ENCODE results near the gene UBC. TPM values are rescaled to one million over a fixed set of nuclear protein-coding genes. Genes with fewer than 3 reads are reported as not detected.
A peak's percentile ranks its signal among the peaks of the same experiment; 100 is the strongest.

The UBC gene
- total and polyA plus RNA-seq, 9 of the 15 experiments (the other 6 are each of a cell fraction or from before 2014, with no cell fraction given): 533 to 1,153 (median 813) TPM

- TF ChIP-seq STAT6 (CRISPR knock-in tag; IDR thresholded peaks at IDR 0.05): 0 out of 2 replicates have a peak, but pooled peaks have one; percentile 27
- TF ChIP-seq TCF7 (IDR thresholded peaks at IDR 0.05; ENCODE audit: borderline replicate concordance): no peak
- no peak for TF ChIP-seq PML (IDR thresholded peaks at IDR 0.05; ENCODE audit: low read length)
- TF ChIP-seq, protein P1, sequence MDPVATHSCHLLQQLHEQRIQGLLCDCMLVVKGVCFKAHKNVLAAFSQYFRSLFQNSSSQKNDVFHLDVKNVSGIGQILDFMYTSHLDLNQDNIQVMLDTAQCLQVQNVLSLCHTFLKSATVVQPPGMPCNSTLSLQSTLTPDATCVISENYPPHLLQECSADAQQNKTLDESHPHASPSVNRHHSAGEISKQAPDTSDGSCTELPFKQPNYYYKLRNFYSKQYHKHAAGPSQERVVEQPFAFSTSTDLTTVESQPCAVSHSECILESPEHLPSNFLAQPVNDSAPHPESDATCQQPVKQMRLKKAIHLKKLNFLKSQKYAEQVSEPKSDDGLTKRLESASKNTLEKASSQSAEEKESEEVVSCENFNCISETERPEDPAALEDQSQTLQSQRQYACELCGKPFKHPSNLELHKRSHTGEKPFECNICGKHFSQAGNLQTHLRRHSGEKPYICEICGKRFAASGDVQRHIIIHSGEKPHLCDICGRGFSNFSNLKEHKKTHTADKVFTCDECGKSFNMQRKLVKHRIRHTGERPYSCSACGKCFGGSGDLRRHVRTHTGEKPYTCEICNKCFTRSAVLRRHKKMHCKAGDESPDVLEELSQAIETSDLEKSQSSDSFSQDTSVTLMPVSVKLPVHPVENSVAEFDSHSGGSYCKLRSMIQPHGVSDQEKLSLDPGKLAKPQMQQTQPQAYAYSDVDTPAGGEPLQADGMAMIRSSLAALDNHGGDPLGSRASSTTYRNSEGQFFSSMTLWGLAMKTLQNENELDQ (CRISPR knock-in tag; IDR thresholded peaks at IDR 0.05; ENCODE audit: borderline replicate concordance): no peak
- 0 out of 2 replicates have a peak, but pooled peaks have one; percentile 34 for TF ChIP-seq RB1 (IDR thresholded peaks at IDR 0.05; ENCODE audit: low read depth)
- no peak for TF ChIP-seq HEY1 (CRISPR knock-in tag; IDR thresholded peaks at IDR 0.05; ENCODE audit: borderline replicate concordance)
- no peak for TF ChIP-seq NR2C2 (CRISPR knock-in tag; IDR thresholded peaks at IDR 0.05)
- TF ChIP-seq NR2C2 (tag; IDR thresholded peaks at IDR 0.05): no peak
- no peak for TF ChIP-seq ELF4 (CRISPR knock-in tag; IDR thresholded peaks at IDR 0.05)
- no peak for TF ChIP-seq E2F4 (CRISPR knock-in tag; IDR thresholded peaks at IDR 0.05; ENCODE audit: low read depth)
- TF ChIP-seq KAT2B (IDR thresholded peaks at IDR 0.05; ENCODE audit: low read depth, low read length): no peak
- TF ChIP-seq PYGO2 (tag; IDR thresholded peaks at IDR 0.05): peak; percentile 51; the same call in 1 of the 2 replicates
- TF ChIP-seq MAX (CRISPR knock-in tag; IDR thresholded peaks at IDR 0.05): peak; percentile 55
- no peak for TF ChIP-seq IRF9 (tag; IDR thresholded peaks at IDR 0.05)
- TF ChIP-seq MIER1 (IDR thresholded peaks at IDR 0.05; ENCODE audit: low read depth): no peak
- TF ChIP-seq HNRNPLL (IDR thresholded peaks at IDR 0.05; ENCODE audit: low read depth, low read length, poor library complexity, severe bottlenecking): no peak
- peak; percentile 71 for TF ChIP-seq L3MBTL2 (IDR thresholded peaks at IDR 0.05)
- TF ChIP-seq PPARD (CRISPR knock-in tag; IDR thresholded peaks at IDR 0.05): no peak
- TF ChIP-seq ZZZ3 (IDR thresholded peaks at IDR 0.05): no peak
- TF ChIP-seq CBFA2T3 (IDR thresholded peaks at IDR 0.05): peak; percentile 77
- TF ChIP-seq FOXJ2 (tag; IDR thresholded peaks at IDR 0.05): no peak
- no peak; the same call in 1 of the 2 replicates for TF ChIP-seq SMARCA5 (IDR thresholded peaks at IDR 0.05)
Measured at GRCh38 chr12:124921200-124922031, 7.0 kb upstream of the UBC start (continued).

All from K562 (cell line).